HG03095 (cell line): Measurements from ENCODE around the gene VPS13C.

Experiments used
- ATAC-seq: cut with Tn5 transposase; IDR thresholded peaks from one replicate; pipeline ENCODE4 v1.9.1; 2021; ENCODE audit warnings: moderate library complexity; ENCODE audit not compliant: unreplicated experiment

VPS13C gene

GRCh38 chr15:61824291-61824690 lies 236.0 kb downstream of the VPS13C start:
- ATAC-seq, result no peak

GRCh38 chr15:61822511-61822910 lies 237.7 kb downstream of the VPS13C start:
- no peak for ATAC-seq

GRCh38 chr15:61820951-61821350 lies 239.3 kb downstream of the VPS13C start:
- ATAC-seq, result no peak

- no peak for ATAC-seq
Measured at GRCh38 chr15:61820212-61820611, 240.0 kb downstream of the VPS13C start.

- no peak for ATAC-seq
Measured at GRCh38 chr15:61819386-61819785, 240.9 kb downstream of the VPS13C start.

GRCh38 chr15:61818801-61819200 lies 241.4 kb downstream of the VPS13C start:
- no peak for ATAC-seq

GRCh38 chr15:61816856-61817255 lies 243.4 kb downstream of the VPS13C start:
- no peak for ATAC-seq

- ATAC-seq, result no peak
Measured at GRCh38 chr15:61815356-61816083, 244.7 kb downstream of the VPS13C start.

GRCh38 chr15:61812476-61812875 lies 247.8 kb downstream of the VPS13C start:
- no peak for ATAC-seq

GRCh38 chr15:61811952-61812351 lies 248.3 kb downstream of the VPS13C start:
- no peak for ATAC-seq

GRCh38 chr15:61809216-61809615 lies 251.0 kb downstream of the VPS13C start:
- ATAC-seq, result no peak

GRCh38 chr15:61807281-61807929 lies 252.8 kb downstream of the VPS13C start:
- no peak for ATAC-seq
